NT2/D1 (cell line): Measurements from ENCODE around the gene ENO1.

Experiments used
- SUZ12 ChIP-seq: IDR thresholded peaks from 2 replicates; pipeline ENCODE4 v1.6.1; 2011; ENCODE audit not compliant: insufficient read length, insufficient read depth; ENCODE audit errors: extremely low read depth
- YY1 ChIP-seq: IDR thresholded peaks from 2 replicates; pipeline ENCODE4 v1.6.1; 2011; ENCODE audit not compliant: insufficient read length, insufficient read depth

- no peak for TF ChIP-seq YY1
- TF ChIP-seq SUZ12 = no peak
Measured at GRCh38 chr1:8871539-8871935, 6.9 kb downstream of the ENO1 start.
